ENCODE measurements around the gene C7. TPM values are rescaled to one million over a fixed set of nuclear protein-coding genes. Genes with fewer than 3 reads are reported as not detected.
"Not testable (repeated sequence)": the region's sequence is repeated elsewhere in the genome, so short reads cannot be mapped to it uniquely, and the experiment has no call there.

C7 gene
- total RNA-seq: 1 to 10 TPM in 1 of 2 donors, under 1 TPM in 1; 0.88 to 2.7 TPM
- polyA plus RNA-seq (2013, experiment 1 of 2): 0.96 TPM
- polyA plus RNA-seq (2013, experiment 2 of 2): 0.70 TPM
- long read RNA-seq, experiment 1: 0 reads
- long read RNA-seq, experiment 2, full-length matches to known transcripts: 3 of 4 reads
- long read RNA-seq, experiment 2, partial matches to known transcripts: 0 of 4 reads
- long read RNA-seq, experiment 2, other reads (novel, unspliced or antisense): 1 of 4 reads
- long read RNA-seq, experiment 3, full-length matches to known transcripts: 3 of 5 reads
- long read RNA-seq, experiment 3, partial matches to known transcripts: 1 of 5 reads
- long read RNA-seq, experiment 3, other reads (novel, unspliced or antisense): 1 of 5 reads
- long read RNA-seq, experiment 4: 0 reads

GRCh38 chr5:40909264-40909663, at the start of gene C7:
C7 (plus strand) TSS chr5:40909497; CDS start chr5:40909611, 114 bp downstream.
- Mint-ChIP-seq H3K27me3 (ENCODE audit: insufficient read depth) (peaks cover 3% of the 10 kb centered on the region), H3K4me1 (peaks cover 25% of the 10 kb centered on the region), H3K36me3 (ENCODE audit: low read depth) (no peaks in the 10 kb centered on the region), H3K9me3 (no peaks in the 10 kb centered on the region), H3K27ac (no peak within 1 kb of the TSS), H3K4me3 (no peak within 1 kb of the TSS)
- Histone ChIP-seq H3K36me3 (ENCODE audit: control insufficient read depth, insufficient read depth, low read length) (no peaks in the 10 kb centered on the region), H3K27me3 (ENCODE audit: control insufficient read depth, insufficient read depth, low read length, poor library complexity, severe bottlenecking) (no peaks in the 10 kb centered on the region), H3K9me3 (ENCODE audit: control insufficient read depth, low read length) (no peaks in the 10 kb centered on the region), H3K4me1 (ENCODE audit: control insufficient read depth, insufficient read depth, low read length) (peaks cover 3% of the 10 kb centered on the region), H3K27ac (ENCODE audit: low read depth, low read length) (no peak within 1 kb of the TSS), H3K9ac (ENCODE audit: extremely low read depth, low read length, poor library complexity, severe bottlenecking) (no peak within 1 kb of the TSS), H3K4me3 (ENCODE audit: low read length) (no peak within 1 kb of the TSS)
- WGBS, 2 experiments (ENCODE audit: insufficient coverage in 1 of 2, insufficient read length in 1 of 2): 40% methylated on average over 3 of the region's 3 CpGs; no CpG with 5 or more reads in 1 of the 2 experiments
- no peak for DNase-seq
- TF ChIP-seq CTCF (conservative IDR thresholded peaks at IDR 0.05): no peak

DNA sequence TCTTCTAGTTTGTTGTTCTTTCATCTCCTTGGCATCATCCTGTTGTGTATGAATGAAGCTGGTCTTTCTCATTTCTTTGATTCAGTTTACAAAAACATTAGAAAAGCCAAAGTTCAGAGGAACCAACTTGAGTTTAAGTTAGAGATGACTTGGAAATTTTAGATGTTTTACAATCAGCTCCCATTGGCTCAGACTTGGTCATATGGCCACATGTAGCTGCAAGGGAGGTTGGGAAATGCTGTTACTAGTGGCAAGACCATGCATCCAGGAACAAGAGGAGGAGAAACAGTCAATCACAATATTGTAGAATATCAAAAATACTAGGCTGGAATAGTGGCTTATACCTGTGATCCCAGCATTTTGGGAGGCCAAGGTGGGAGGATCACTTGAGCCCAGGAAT, 48.6 kb upstream of the C7 start:
- Histone ChIP-seq H3K4me3 (ENCODE audit: low read length) (no peak overlapping the region), H3K9ac (ENCODE audit: extremely low read depth, low read length, poor library complexity, severe bottlenecking) (no peak overlapping the region), H3K4me1 (ENCODE audit: control insufficient read depth, insufficient read depth, low read length) (no peaks in the 10 kb centered on the region), H3K36me3 (ENCODE audit: control insufficient read depth, insufficient read depth, low read length) (no peaks in the 10 kb centered on the region), H3K9me3 (ENCODE audit: control insufficient read depth, low read length) (peaks cover 24% of the 10 kb centered on the region), H3K27ac (ENCODE audit: low read depth, low read length) (no peak overlapping the region), H3K27me3 (ENCODE audit: control insufficient read depth, insufficient read depth, low read length, poor library complexity, severe bottlenecking) (no peaks in the 10 kb centered on the region)
- DNase-seq: no peak
- Mint-ChIP-seq H3K27ac (no peak overlapping the region), H3K9me3 (peaks cover 45% of the 10 kb centered on the region), H3K4me3 (no peak overlapping the region), H3K36me3 (ENCODE audit: low read depth) (peaks cover 6% of the 10 kb centered on the region), H3K4me1 (no peaks in the 10 kb centered on the region), H3K27me3 (ENCODE audit: insufficient read depth) (no peaks in the 10 kb centered on the region)
- no peak for TF ChIP-seq CTCF (conservative IDR thresholded peaks at IDR 0.05)

DNA sequence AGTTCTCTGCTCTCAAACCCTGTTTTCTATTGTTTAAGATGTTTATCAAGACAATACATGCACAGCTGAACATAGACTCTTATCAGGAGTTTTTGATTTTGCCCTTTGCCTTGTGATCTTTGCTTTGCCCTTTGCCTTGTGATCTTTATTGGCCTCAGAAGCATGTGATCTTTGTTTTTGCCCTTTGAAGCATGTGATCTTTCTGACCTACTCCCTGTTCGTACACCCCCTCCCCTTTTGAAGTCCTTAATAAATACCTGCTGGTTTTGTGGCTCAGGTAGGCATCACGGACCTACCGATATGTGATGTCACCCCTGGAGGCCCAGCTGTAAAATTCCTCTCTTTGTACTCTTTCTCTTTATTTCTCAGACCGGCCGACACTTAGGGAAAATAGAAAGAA, 44.3 kb upstream of the C7 start:
- WGBS, 2 experiments (ENCODE audit: insufficient coverage in 1 of 2, insufficient read length in 1 of 2): 86 to 98% methylated on average over 1 to 5 of the region's 5 CpGs
- not testable (repeated sequence) for H3K4me3 Mint-ChIP-seq; H3K4me1 ChIP-seq (ENCODE audit: control insufficient read depth, insufficient read depth, low read length); H3K27me3 ChIP-seq (ENCODE audit: control insufficient read depth, insufficient read depth, low read length, poor library complexity, severe bottlenecking); H3K27me3 Mint-ChIP-seq (ENCODE audit: insufficient read depth); H3K9ac ChIP-seq (ENCODE audit: extremely low read depth, low read length, poor library complexity, severe bottlenecking); H3K27ac ChIP-seq (ENCODE audit: low read depth, low read length); H3K36me3 Mint-ChIP-seq (ENCODE audit: low read depth); H3K36me3 ChIP-seq (ENCODE audit: control insufficient read depth, insufficient read depth, low read length); H3K27ac Mint-ChIP-seq; DNase-seq
- Mint-ChIP-seq H3K4me1 (peaks cover 13% of the 10 kb centered on the region), H3K9me3 (peaks cover 60% of the 10 kb centered on the region)
- Histone ChIP-seq H3K9me3 (ENCODE audit: control insufficient read depth, low read length) (peaks cover 47% of the 10 kb centered on the region), H3K4me3 (ENCODE audit: low read length) (peak overlapping the region; percentile 74)
